CD4-positive, alpha-beta T cell treated with Interferon alpha-2 for 1 hour (primary cell): Measurements from ENCODE around the gene SVEP1.

Experiments used
- DNase-seq, 2 donors: peaks; one replicate each; pipeline ENCODE4 v3.0.0-alpha.2; 2020 to 2022

The SVEP1 gene

GRCh38 chr9:110520120-110520701 is 59.3 kb downstream of the SVEP1 start:
- DNase-seq, result no peak

- no peak for DNase-seq
These were observed 62.1 kb downstream of the SVEP1 start for GRCh38 chr9:110517483-110517882.

GRCh38 chr9:110514897-110515296 is 64.6 kb downstream of the SVEP1 start:
- DNase-seq, result no peak

DNA sequence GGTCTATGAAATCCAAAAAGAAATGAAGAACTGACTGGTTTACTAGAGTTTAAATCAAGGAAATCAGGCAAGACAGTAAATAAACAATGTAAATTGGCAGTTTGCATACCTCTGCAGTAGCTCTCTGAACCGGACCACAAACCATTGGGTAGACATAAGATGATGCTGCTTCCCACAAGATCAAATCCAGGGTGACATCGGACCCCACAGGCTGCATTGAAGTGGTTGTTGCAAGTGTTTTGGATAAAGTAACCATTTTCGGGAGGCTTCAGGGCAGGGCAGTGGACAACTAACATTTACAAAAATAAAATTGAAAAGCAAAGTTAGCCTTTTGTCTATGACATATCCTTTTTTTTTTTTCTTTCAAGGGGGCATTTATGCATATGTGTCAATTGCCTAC is 66.7 kb downstream of the SVEP1 start:
- no peak for DNase-seq

DNA sequence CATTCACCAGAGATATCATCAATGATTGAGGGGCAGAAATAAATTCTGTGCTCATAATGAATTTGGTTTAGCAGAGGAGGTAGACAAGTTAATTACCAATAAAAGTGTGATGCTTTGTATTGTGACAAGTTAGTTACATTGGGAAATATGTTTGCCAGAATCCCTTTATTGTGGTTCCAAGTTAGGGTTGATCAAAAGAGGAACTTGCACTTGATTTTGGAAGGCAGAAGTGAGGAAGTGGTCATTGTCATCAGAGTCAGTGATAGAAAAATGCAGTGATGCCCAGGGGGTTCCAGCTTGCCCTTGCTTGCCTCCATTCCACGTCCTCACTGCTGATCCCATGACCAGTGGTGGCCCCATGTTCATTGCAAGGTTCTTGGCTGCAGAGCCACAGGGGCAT is 69.7 kb downstream of the SVEP1 start:
- DNase-seq, result no peak

DNA sequence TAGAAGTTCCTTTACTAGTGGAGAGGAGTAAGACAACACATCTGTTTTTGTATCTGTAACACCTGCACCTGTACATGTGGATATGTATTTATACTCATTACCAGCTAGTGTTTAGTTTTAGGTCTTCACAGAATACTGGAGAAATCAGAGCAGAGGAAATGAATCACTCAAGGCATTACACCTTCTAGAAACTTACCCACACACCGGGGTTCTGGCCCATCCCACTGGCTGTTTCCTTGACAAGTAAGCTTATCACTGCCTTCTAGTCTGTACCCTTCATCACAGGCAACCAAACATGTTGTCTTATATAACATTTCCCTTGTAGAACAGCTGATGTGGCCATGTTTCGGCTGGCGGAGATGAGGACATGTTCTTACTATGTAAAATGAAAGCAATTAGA is 76.7 kb downstream of the SVEP1 start:
- no peak for DNase-seq

DNA sequence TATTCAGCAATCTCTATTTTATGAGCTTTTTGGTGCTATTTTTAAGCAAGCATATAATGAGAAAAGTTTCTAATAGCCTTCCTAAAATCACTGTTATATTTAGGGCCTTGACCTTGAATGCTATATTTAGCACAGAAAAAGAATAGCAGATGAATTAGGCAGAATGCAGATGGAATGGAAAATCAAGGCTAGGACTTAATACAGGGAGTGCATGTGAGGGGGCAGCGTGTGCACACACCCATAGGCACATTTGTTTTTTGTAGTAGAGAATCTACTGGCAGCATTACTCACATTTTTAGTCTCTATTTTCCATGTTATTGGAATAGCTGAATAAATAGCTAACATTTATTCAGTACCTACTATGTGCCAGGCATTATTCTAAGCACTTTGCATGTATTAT is 79.9 kb downstream of the SVEP1 start:
- no peak for DNase-seq

DNA sequence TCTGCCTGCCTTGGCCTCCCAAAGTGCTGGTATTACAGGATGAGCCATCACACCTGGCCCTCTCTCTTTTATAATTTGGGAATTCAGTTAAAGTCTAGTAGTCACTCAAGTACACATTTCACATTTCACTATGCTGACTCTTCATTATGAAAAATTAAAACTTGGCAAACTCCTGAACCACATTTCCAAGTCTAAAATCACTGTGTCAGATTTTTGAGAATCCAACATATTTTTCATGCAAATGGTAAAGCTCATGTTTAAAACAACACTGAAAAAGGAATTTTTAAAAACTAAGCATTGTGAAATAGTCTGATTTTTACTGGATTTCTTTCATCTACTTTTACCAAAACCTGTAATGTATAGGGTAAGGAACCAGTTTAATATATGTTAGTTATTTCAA is 92.3 kb downstream of the SVEP1 start:
- DNase-seq, result no peak

- no peak for DNase-seq
These were observed 93.3 kb downstream of the SVEP1 start for GRCh38 chr9:110486218-110486617.

DNA sequence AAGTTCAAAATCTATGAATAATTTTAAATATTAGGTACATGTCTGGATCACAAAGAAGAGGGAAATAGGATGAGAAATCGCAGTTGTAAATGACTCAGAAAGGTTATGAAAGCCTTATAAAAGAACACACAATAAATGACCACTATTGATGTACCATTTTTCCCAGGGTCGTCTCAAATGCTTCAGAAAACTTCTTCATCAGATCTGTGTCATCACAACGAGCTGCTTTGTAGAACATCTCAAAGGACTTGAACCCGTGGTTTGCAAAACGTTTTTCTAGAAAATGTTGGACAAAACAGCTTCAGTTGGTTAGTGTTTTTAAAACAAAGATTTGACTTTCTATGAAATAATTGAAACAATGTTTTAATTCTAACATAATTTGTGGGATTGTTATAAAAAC is 100.1 kb downstream of the SVEP1 start:
- no peak for DNase-seq

DNA sequence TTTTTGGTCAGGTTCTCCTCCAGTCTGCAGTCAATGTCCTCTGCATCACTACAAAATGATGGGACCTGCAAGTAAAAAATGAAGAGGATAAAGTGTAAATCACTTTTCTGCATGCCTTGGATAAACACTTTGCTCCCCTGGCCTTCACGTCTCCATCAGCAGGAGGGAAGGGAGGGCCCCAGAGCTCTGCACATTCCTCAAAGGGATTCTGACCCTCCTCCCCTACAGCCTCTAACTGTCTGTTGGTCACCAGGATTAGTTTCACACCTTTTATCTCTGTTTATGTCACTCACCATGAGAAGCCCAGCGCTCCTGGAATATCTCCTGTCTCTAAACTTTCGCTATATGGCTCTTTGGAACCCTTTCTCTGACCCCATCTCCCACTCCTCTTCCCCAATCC is 103.3 kb downstream of the SVEP1 start:
- no peak for DNase-seq

- no peak for DNase-seq
These were observed 107.4 kb downstream of the SVEP1 start for GRCh38 chr9:110472111-110472510.

GRCh38 chr9:110468950-110469349 is 110.6 kb downstream of the SVEP1 start:
- no peak for DNase-seq

- no peak for DNase-seq
These were observed 114.4 kb downstream of the SVEP1 start for GRCh38 chr9:110465190-110465589.

- DNase-seq, result no peak
These were observed 115.2 kb downstream of the SVEP1 start for GRCh38 chr9:110464321-110464720.

- DNase-seq, result no peak
These were observed 116.0 kb downstream of the SVEP1 start for GRCh38 chr9:110463499-110463898.

DNA sequence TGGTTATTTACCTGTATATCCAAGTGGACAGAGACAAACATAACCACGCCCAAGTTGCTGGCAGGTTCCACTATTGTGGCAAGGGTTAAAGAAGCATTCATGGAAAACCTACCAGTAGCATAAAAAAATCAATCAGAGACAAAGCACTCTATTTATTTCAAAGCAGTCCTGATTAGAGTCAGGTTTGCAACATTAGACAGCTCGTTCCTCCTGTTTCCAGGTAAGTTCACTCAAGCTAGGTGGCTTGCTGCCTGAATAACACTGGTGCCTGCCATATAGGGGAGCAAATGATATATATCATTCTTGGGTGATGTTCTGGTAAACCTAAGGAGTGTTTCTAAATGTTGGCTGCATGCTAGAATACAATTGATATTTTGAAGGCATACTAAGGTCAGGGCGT is 122.3 kb downstream of the SVEP1 start:
- DNase-seq, result no peak

GRCh38 chr9:110456681-110457080 is 122.9 kb downstream of the SVEP1 start:
- DNase-seq, result no peak

GRCh38 chr9:110455860-110456259 is 123.7 kb downstream of the SVEP1 start:
- DNase-seq, result no peak

GRCh38 chr9:110452227-110452801 is 127.2 kb downstream of the SVEP1 start:
- no peak for DNase-seq

GRCh38 chr9:110451726-110452125 is 127.8 kb downstream of the SVEP1 start:
- no peak for DNase-seq

GRCh38 chr9:110447476-110447875 is 132.1 kb downstream of the SVEP1 start:
- DNase-seq, result no peak

- no peak for DNase-seq
These were observed 133.4 kb downstream of the SVEP1 start for GRCh38 chr9:110446171-110446570.

GRCh38 chr9:110444911-110445310 is 134.6 kb downstream of the SVEP1 start:
- DNase-seq, result no peak

DNA sequence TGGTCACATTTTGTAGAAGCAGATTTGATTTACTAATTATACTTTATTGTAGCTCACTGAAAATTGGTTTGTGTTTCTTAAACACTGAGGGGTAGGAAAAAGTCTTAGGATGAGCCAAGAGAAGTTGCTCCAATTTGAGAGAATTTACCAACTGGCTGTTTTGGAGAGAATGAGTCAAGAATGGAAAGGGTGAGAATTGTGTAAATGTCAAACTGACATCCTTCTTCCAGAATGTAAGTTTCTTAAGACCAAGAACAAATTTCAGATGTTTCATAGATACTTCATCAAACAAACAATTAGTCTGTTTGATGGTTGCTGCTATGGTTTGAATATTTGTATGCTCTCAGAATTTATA is 135.7 kb downstream of the SVEP1 start:
- DNase-seq, result no peak
